C4-2B (cell line): ENCODE data around the gene A2M.

Experiments
- CTCF ChIP-seq: fragments of 450-650 bp; conservative IDR thresholded peaks from 2 replicates; pipeline ENCODE4 v1.5.1; 2017; ENCODE audit warnings: mild to moderate bottlenecking
- ZFX ChIP-seq: fragments of 450-650 bp; IDR thresholded peaks from 2 replicates; pipeline ENCODE4 v1.6.1; 2017

- no peak for TF ChIP-seq CTCF
- TF ChIP-seq ZFX: no peak
Observed at GRCh38 chr12:9071969-9072368, 43.8 kb downstream of the A2M start.
